ENCODE data around the gene SPTBN1.
"Not testable (repeated sequence)": the region's sequence is repeated elsewhere in the genome, so short reads cannot be mapped to it uniquely, and the experiment has no call there.

Gene SPTBN1

GRCh38 chr2:54529518-54529917 is 73.4 kb downstream of the SPTBN1 start:
- DNase-seq (ENCODE audit: low read depth) = not testable (repeated sequence)

- no peak for DNase-seq (ENCODE audit: low read depth)
These were observed 73.8 kb downstream of the SPTBN1 start for GRCh38 chr2:54529935-54530334.

- DNase-seq (ENCODE audit: low read depth) = no peak
These were observed 75.4 kb downstream of the SPTBN1 start for GRCh38 chr2:54531558-54531957.

GRCh38 chr2:54534221-54534620 is 78.1 kb downstream of the SPTBN1 start:
- DNase-seq (ENCODE audit: low read depth) = no peak

GRCh38 chr2:54534625-54535024 is 78.5 kb downstream of the SPTBN1 start:
- no peak for DNase-seq (ENCODE audit: low read depth)

GRCh38 chr2:54535599-54536195 is 79.6 kb downstream of the SPTBN1 start:
- DNase-seq (ENCODE audit: low read depth) = no peak

- no peak for DNase-seq (ENCODE audit: low read depth)
These were observed 80.6 kb downstream of the SPTBN1 start for GRCh38 chr2:54536720-54537119.

GRCh38 chr2:54538537-54538936 is 82.4 kb downstream of the SPTBN1 start:
- DNase-seq (ENCODE audit: low read depth) = no peak

GRCh38 chr2:54539683-54540082 is 83.6 kb downstream of the SPTBN1 start:
- DNase-seq (ENCODE audit: low read depth) = no peak

- no peak for DNase-seq (ENCODE audit: low read depth)
These were observed 84.1 kb downstream of the SPTBN1 start for GRCh38 chr2:54540194-54540593.

- DNase-seq (ENCODE audit: low read depth) = no peak
These were observed 85.9 kb downstream of the SPTBN1 start for GRCh38 chr2:54541995-54542394.

GRCh38 chr2:54543733-54544396 is 87.7 kb downstream of the SPTBN1 start:
- DNase-seq (ENCODE audit: low read depth) = no peak

GRCh38 chr2:54545702-54546450 is 89.7 kb downstream of the SPTBN1 start:
- no peak for DNase-seq (ENCODE audit: low read depth)

GRCh38 chr2:54546518-54546917 is 90.4 kb downstream of the SPTBN1 start:
- no peak for DNase-seq (ENCODE audit: low read depth)

- DNase-seq (ENCODE audit: low read depth) = no peak
These were observed 91.0 kb downstream of the SPTBN1 start for GRCh38 chr2:54546923-54547720.

GRCh38 chr2:54549430-54549829 is 93.3 kb downstream of the SPTBN1 start:
- DNase-seq (ENCODE audit: low read depth) = no peak

GRCh38 chr2:54549917-54550518 is 93.9 kb downstream of the SPTBN1 start:
- no peak for DNase-seq (ENCODE audit: low read depth)

- DNase-seq (ENCODE audit: low read depth) = no peak
These were observed 94.4 kb downstream of the SPTBN1 start for GRCh38 chr2:54550547-54550946.

- no peak for DNase-seq (ENCODE audit: low read depth)
These were observed 95.1 kb downstream of the SPTBN1 start for GRCh38 chr2:54551123-54551756.

GRCh38 chr2:54553075-54553474 is 96.9 kb downstream of the SPTBN1 start:
- DNase-seq (ENCODE audit: low read depth) = no peak

GRCh38 chr2:54553775-54554174 is 97.6 kb downstream of the SPTBN1 start:
- no peak for DNase-seq (ENCODE audit: low read depth)
